H1 (cell line): ENCODE data around the gene GRIK2. TPM values are rescaled to one million over a fixed set of nuclear protein-coding genes. Genes with fewer than 3 reads are reported as not detected.

Experiments used
- CTCF ChIA-PET: fragments of 300-600 bp; sonication (Branson Sonifier 250); formaldehyde crosslinking; loops from one replicate; lab custom pipeline; 2021; ENCODE audit not compliant: partially characterized antibody; lab: Charles Lee
- POLR2A ChIA-PET: fragments of 300-600 bp; sonication (Branson Sonifier 250); formaldehyde crosslinking; loops from one replicate; lab custom pipeline; 2021; ENCODE audit warnings: inconsistent platforms; ENCODE audit not compliant: partially characterized antibody; lab: Charles Lee
- DNase-seq, 2 experiments: peaks; one replicate each; pipeline versions ENCODE4 v3.0.0 to v3.0.0-alpha.2; 2010 to 2022; ENCODE audit warnings: low spot score in 2 of 2, low read depth in 1 of 2, mixed read lengths in 1 of 2
- FAIRE-seq: peaks from 2 replicates; lab custom pipeline; 2011; peaks lifted over from hg19 to GRCh38; lab: Jason Lieb, UNC
- H2AFZ ChIP-seq: 2 replicates; pipeline ENCODE4 v1.8.1; 2012; ENCODE audit warnings: low read length, inconsistent platforms
- H2AK5ac ChIP-seq: 2 replicates; pipeline ENCODE4 v1.6.1; 2013; ENCODE audit warnings: low read depth, low read length
- H2BK120ac ChIP-seq: replicated peaks from 2 replicates; pipeline ENCODE3; 2013; ENCODE audit warnings: low read depth, low read length, inconsistent platforms
- H2BK12ac ChIP-seq: 2 replicates; pipeline ENCODE4 v1.6.1; 2013; ENCODE audit warnings: low read depth, low read length
- H2BK15ac ChIP-seq: 2 replicates; pipeline ENCODE4 v1.6.1; 2013; ENCODE audit warnings: low read length
- H2BK20ac ChIP-seq: 2 replicates; pipeline ENCODE4 v1.6.1; 2013; ENCODE audit warnings: low read length
- H2BK5ac ChIP-seq: 2 replicates; pipeline ENCODE4 v1.6.1; 2013; ENCODE audit warnings: low read depth, low read length
- H3K14ac ChIP-seq: 2 replicates; pipeline ENCODE4 v1.6.1; 2013; ENCODE audit warnings: inconsistent platforms; ENCODE audit not compliant: insufficient read length
- H3K18ac ChIP-seq: 2 replicates; pipeline ENCODE4 v1.6.1; 2013; ENCODE audit warnings: low read length; ENCODE audit errors: extremely low read depth
- H3K23ac ChIP-seq: 2 replicates; pipeline ENCODE4 v1.6.1; 2013; ENCODE audit warnings: inconsistent platforms; ENCODE audit not compliant: insufficient read length
- H3K23me2 ChIP-seq: 2 replicates; pipeline ENCODE4 v1.6.1; 2013; ENCODE audit warnings: low read depth, low read length
- H3K27ac ChIP-seq: 2 replicates; pipeline ENCODE4 v1.6.1; 2011; ENCODE audit warnings: low read depth, low read length, inconsistent platforms
- H3K27me3 ChIP-seq, 4 experiments: replicated peaks in 1 of 4; 1 replicate in 1 of 4; 2 replicates in 3 of 4; pipeline versions ENCODE4 v1.6.1 to v1.8.1; 2011 to 2013; ENCODE audit warnings: low read length in 3 of 4, mild to moderate bottlenecking in 3 of 4, inconsistent platforms in 2 of 4, mixed read lengths in 2 of 4, moderate library complexity in 1 of 4; ENCODE audit not compliant: control insufficient read depth in 3 of 4, insufficient read depth in 3 of 4; ENCODE audit errors: extremely low read depth in 1 of 4
- H3K36me3 ChIP-seq, 4 experiments: 2 replicates each; pipeline versions ENCODE4 v1.6.1 to v1.8.1; 2011 to 2013; ENCODE audit warnings: mild to moderate bottlenecking in 4 of 4, low read length in 3 of 4, moderate library complexity in 2 of 4, control low read depth in 1 of 4, inconsistent platforms in 1 of 4; ENCODE audit not compliant: insufficient read depth in 4 of 4, control insufficient read depth in 2 of 4
- H3K4ac ChIP-seq: replicated peaks from 2 replicates; pipeline ENCODE3; 2013; ENCODE audit warnings: low read length, low read depth, mixed read lengths, inconsistent platforms; ENCODE audit not compliant: insufficient read length
- H3K4me1 ChIP-seq, 4 experiments: replicated peaks in 1 of 4; 1 replicate in 1 of 4; 2 replicates in 3 of 4; pipeline versions ENCODE4 v1.6.1 to v1.8.1; 2011 to 2013; ENCODE audit warnings: low read length in 3 of 4, inconsistent platforms in 2 of 4, mixed read lengths in 1 of 4; ENCODE audit not compliant: insufficient read depth in 4 of 4, control insufficient read depth in 3 of 4
- H3K4me2 ChIP-seq, 2 experiments: 2 replicates each; pipeline versions ENCODE4 v1.6.1 to v1.8.1; 2011 to 2013; ENCODE audit warnings: low read depth in 2 of 2, low read length in 2 of 2, control low read depth in 1 of 2, inconsistent platforms in 1 of 2, mild to moderate bottlenecking in 1 of 2; ENCODE audit not compliant: insufficient read depth in 1 of 2
- H3K4me3 ChIP-seq, 4 experiments: fragments of 200-600, 300-600 bp in 1 of 4; sonication (generic), shearing (Covaris generic), sonication (Bioruptor Twin) in 1 of 4; 2 replicates each; pipeline versions ENCODE4 v1.5.1 to v1.8.1; 2011 to 2016; ENCODE audit warnings: low read length in 4 of 4, low read depth in 3 of 4, control low read depth in 2 of 4, inconsistent platforms in 2 of 4, mild to moderate bottlenecking in 2 of 4, mixed read lengths in 1 of 4, moderate library complexity in 1 of 4; ENCODE audit not compliant: insufficient read depth in 2 of 4; ENCODE audit errors: extremely low read depth in 1 of 4
- H3K56ac ChIP-seq: replicated peaks from 2 replicates; pipeline ENCODE3; 2013; ENCODE audit warnings: low read depth, mild to moderate bottlenecking, mixed read lengths, low read length, inconsistent platforms; ENCODE audit not compliant: insufficient read length
- H3K79me1 ChIP-seq: 2 replicates; pipeline ENCODE4 v1.6.1; 2013; ENCODE audit warnings: low read depth, low read length, control low read depth
- H3K79me2 ChIP-seq, 2 experiments: 2 replicates each; pipeline versions ENCODE4 v1.6.1 to v1.8.1; 2012 to 2013; ENCODE audit warnings: low read length in 2 of 2, mild to moderate bottlenecking in 2 of 2, inconsistent platforms in 1 of 2; ENCODE audit not compliant: insufficient read depth in 2 of 2, control insufficient read depth in 1 of 2
- H3K9ac ChIP-seq, 4 experiments: replicated peaks in 1 of 4; 1 replicate in 1 of 4; 2 replicates in 3 of 4; pipeline versions ENCODE4 v1.6.1 to v1.8.1; 2011 to 2013; ENCODE audit warnings: low read depth in 3 of 4, low read length in 3 of 4, control low read depth in 2 of 4, mild to moderate bottlenecking in 2 of 4, moderate library complexity in 2 of 4, inconsistent platforms in 1 of 4; ENCODE audit errors: extremely low read depth in 1 of 4
- H3K9me3 ChIP-seq, 2 experiments: 2 replicates each; pipeline versions ENCODE4 v1.6.1 to v1.8.1; 2012 to 2013; ENCODE audit warnings: mild to moderate bottlenecking in 2 of 2, moderate library complexity in 2 of 2, control low read depth in 1 of 2, inconsistent platforms in 1 of 2, low read depth in 1 of 2, low read length in 1 of 2, mixed read lengths in 1 of 2; ENCODE audit not compliant: insufficient read depth in 2 of 2
- H4K20me1 ChIP-seq, 2 experiments: replicated peaks in 1 of 2; 2 replicates each; pipeline versions ENCODE3 to v1.8.1; 2011 to 2013; ENCODE audit warnings: inconsistent platforms in 2 of 2, low read length in 2 of 2, mild to moderate bottlenecking in 1 of 2; ENCODE audit not compliant: insufficient read depth in 2 of 2, control insufficient read depth in 1 of 2
- H4K5ac ChIP-seq: 2 replicates; pipeline ENCODE4 v1.6.1; 2013; ENCODE audit warnings: low read length, low read depth, mixed read lengths, inconsistent platforms; ENCODE audit not compliant: insufficient read length
- H4K8ac ChIP-seq: 2 replicates; pipeline ENCODE4 v1.8.0; 2013; ENCODE audit warnings: mild to moderate bottlenecking, moderate library complexity, low read length, inconsistent platforms; ENCODE audit not compliant: insufficient read depth; ENCODE audit errors: extremely low read depth
- H4K91ac ChIP-seq: replicated peaks from 2 replicates; pipeline ENCODE3; 2013; ENCODE audit warnings: low read length, mixed read lengths, inconsistent platforms; ENCODE audit not compliant: insufficient read length
- ASH2L ChIP-seq: fragments of 200-600, 300-600 bp; sonication (generic); IDR thresholded peaks from one replicate; pipeline ENCODE4 v1.7.1; 2017; ENCODE audit warnings: low read length
- BCL11A ChIP-seq, 2 experiments: IDR thresholded peaks; one replicate each; pipeline ENCODE4 v1.6.1; 2011; ENCODE audit warnings: low read depth in 2 of 2, low read length in 2 of 2, mild to moderate bottlenecking in 2 of 2
- CBX8 ChIP-seq: fragments of 300-800, 300-1000 bp; sonication (generic); IDR thresholded peaks from 2 replicates; pipeline ENCODE4 v1.7.1; 2016; ENCODE audit warnings: low read depth, low read length, borderline replicate concordance
- GTF2F1 ChIP-seq: IDR thresholded peaks from 2 replicates; pipeline ENCODE4 v1.6.1; 2012; ENCODE audit warnings: low read depth, low read length, improper control_type of control experiment, borderline replicate concordance
- MAFK ChIP-seq: IDR thresholded peaks from 2 replicates; pipeline ENCODE4 v1.6.1; 2012; ENCODE audit warnings: low read depth, mild to moderate bottlenecking, improper control_type of control experiment, low read length
- PHF8 ChIP-seq: fragments of 200-600 bp; sonication (generic); conservative IDR thresholded peaks from 2 replicates; pipeline ENCODE4 v1.7.1; 2012; ENCODE audit warnings: low read depth, mild to moderate bottlenecking, inconsistent platforms, low read length, moderate library complexity
- POLR2A ChIP-seq, 2 experiments: IDR thresholded peaks; 1 replicate in 1 of 2; 2 replicates in 1 of 2; pipeline ENCODE4 v1.6.1; 2011; ENCODE audit warnings: low read depth in 2 of 2, low read length in 2 of 2, mild to moderate bottlenecking in 2 of 2; ENCODE audit errors: control extremely low read depth in 1 of 2
- SAP30 ChIP-seq: fragments of 300-600 bp; sonication (generic); IDR thresholded peaks from 2 replicates; pipeline ENCODE4 v1.7.1; 2012; ENCODE audit warnings: low read length, moderate library complexity, mild to moderate bottlenecking, inconsistent platforms; ENCODE audit not compliant: insufficient read depth, insufficient replicate concordance
- SIN3A ChIP-seq, 2 experiments: IDR thresholded peaks in 1 of 2; conservative IDR thresholded peaks in 1 of 2; 2 replicates each; pipeline ENCODE4 v1.6.1; 2011 to 2012; ENCODE audit warnings: low read length in 2 of 2, improper control_type of control experiment in 1 of 2, low read depth in 1 of 2, mild to moderate bottlenecking in 1 of 2
- SRF ChIP-seq: IDR thresholded peaks from 2 replicates; pipeline ENCODE4 v1.6.1; 2011; ENCODE audit warnings: mild to moderate bottlenecking, low read depth, low read length, moderate library complexity
- WGBS, 2 experiments: shearing (Covaris generic) in 1 of 2; methylation state at CpG; one replicate each; pipeline versions ENCODE4 v1.1.6 to v1.1.7; 2013 to 2015; ENCODE audit warnings: low lambda C conversion rate in 2 of 2, mixed read lengths in 2 of 2, inconsistent platforms in 1 of 2, low coverage in 1 of 2, missing lambda C conversion rate in 1 of 2; ENCODE audit not compliant: insufficient replicate concordance in 2 of 2, insufficient coverage in 1 of 2, insufficient read length in 1 of 2; ENCODE audit errors: extremely low coverage in 1 of 2, missing lambda C conversion rate in 1 of 2; 5-methylcytosine and 5-hydroxymethylcytosine counted together
- polyA plus RNA-seq, 7 experiments: library from polyadenylated mRNA; depleted of rRNA in 3 of 7; stranded (reverse) in 5 of 7; unstranded in 2 of 7; fragments of >200 nt in 5 of 7; fragments of 200-250 nt in 2 of 7; gene quantifications; 1 replicate in 5 of 7; 2 replicates in 1 of 7; 4 replicates in 1 of 7; pipeline versions ENCODE4 v1.2.1 to v1.2.3, GENCODE V29; 2011 to 2013; ENCODE audit warnings: missing spikeins in 2 of 7, mixed read lengths in 2 of 7
- total RNA-seq: library from RNA; stranded (reverse); fragmentation: NEBNext Ultra II Directional; extraction: Animal tissue kit (Norgen Biotek cat#: 25700); gene quantifications from 2 replicates; pipeline ENCODE4 v1.2.1, GENCODE V29; 2021

The GRIK2 gene
- total and polyA plus RNA-seq, 2 of the 8 experiments (the other 6 are each of a cell fraction or from before 2014, with no cell fraction given) = 1.8 to 2.2 TPM

GRCh38 chr6:101741474-101742171, 348.1 kb downstream of the GRIK2 start:
- no peaks in the 10 kb centered on the region for H3K36me3 ChIP-seq
- 46% methylated on average over 2 of the region's 2 CpGs; no CpG with 5 or more reads in 1 of the 2 experiments for WGBS, 2 experiments
- POLR2A ChIA-PET = no interaction called here
- no peaks in the 10 kb centered on the region for H3K23me2 ChIP-seq
- peak overlapping the region; percentile 51 for H2BK20ac ChIP-seq
- H2BK120ac ChIP-seq = peak overlapping the region; percentile 76
- peak; percentile 39 for FAIRE-seq
- H4K5ac ChIP-seq = no peak overlapping the region
- H3K18ac ChIP-seq = peak overlapping the region; percentile 52; the same call in 1 of the 2 replicates
- no peak overlapping the region for H2BK15ac ChIP-seq
- H3K4ac ChIP-seq = peak overlapping the region; percentile 86
- H3K9me3 ChIP-seq = peaks cover 5 to 7% of the 10 kb centered on the region in 2 experiments; a peak in 3 of 4 replicates
- no peaks in the 10 kb centered on the region for H3K79me2 ChIP-seq
- H4K91ac ChIP-seq = peak overlapping the region; percentile 79
- DNase-seq = no peak
- no peak overlapping the region for H3K4me3 ChIP-seq
- TF ChIP-seq SIN3A (conservative IDR thresholded peaks at IDR 0.05 in 1 of 2, IDR thresholded peaks at IDR 0.05 in 1 of 2; ENCODE audit: low read depth in 1 of 2, low read length in 2 of 2) (no peak), CBX8 (no peak), SAP30 (no peak), GTF2F1 (no peak), MAFK (no peak), PHF8 (no peak), ASH2L (no peak), SRF (no peak), BCL11A (IDR thresholded peaks at IDR 0.05; ENCODE audit: low read depth in 2 of 2, low read length in 2 of 2) (no peak), POLR2A (IDR thresholded peaks at IDR 0.05; ENCODE audit: control extremely low read depth in 1 of 2, low read depth in 2 of 2, low read length in 2 of 2) (no peak)
- H2BK5ac ChIP-seq = peak overlapping the region; percentile 77; the same call in 1 of the 2 replicates
- peaks cover 0 to 14% (median 6%) of the 10 kb centered on the region in 4 experiments; a peak in 3 of 7 replicates for H3K4me1 ChIP-seq
- no peak overlapping the region for H3K14ac ChIP-seq
- no peak overlapping the region for H3K56ac ChIP-seq
- no peak overlapping the region for H3K4me2 ChIP-seq
- no peaks in the 10 kb centered on the region for H3K27me3 ChIP-seq
- H2AK5ac ChIP-seq = no peak overlapping the region
- H2AFZ ChIP-seq = no peak overlapping the region
- no peaks in the 10 kb centered on the region for H4K20me1 ChIP-seq
- no peak overlapping the region for H4K8ac ChIP-seq
- H3K9ac ChIP-seq = no peak overlapping the region
- CTCF ChIA-PET = interaction anchor here (1.0 to 1.3 kb wide), 2 partner anchors 16 to 32 kb away, joined by 3 read pairs; no protein-coding TSS in a partner anchor
- no peak overlapping the region for H3K23ac ChIP-seq
- no peak overlapping the region for H2BK12ac ChIP-seq
- no peaks in the 10 kb centered on the region for H3K79me1 ChIP-seq
- no peak overlapping the region for H3K27ac ChIP-seq
